Endothelial cell of umbilical vein (primary cell): ENCODE measurements around the gene MELTF. TPM values are rescaled to one million over a fixed set of nuclear protein-coding genes. Genes with fewer than 3 reads are reported as not detected.

ENCODE experiments used
- BruUV-seq: library from RNA; stranded (reverse); fragments of 400-500 nt; replicated peaks from 2 replicates; lab custom pipeline; 2021; lab: Mats Ljungman, UMichigan
- CTCF ChIA-PET: fragments of 300-600, 350-600 bp; sonication (Branson Sonifier 250); formaldehyde crosslinking; loops from one replicate; lab custom pipeline; 2021; ENCODE audit warnings: antibody characterized with exemption, inconsistent platforms; lab: Charles Lee
- POLR2A ChIA-PET: fragments of 300-600, 350-600 bp; sonication (Branson Sonifier 250); formaldehyde crosslinking; loops from one replicate; lab custom pipeline; 2021; ENCODE audit warnings: antibody characterized with exemption, inconsistent platforms; lab: Charles Lee
- DNase-seq: peaks from one replicate; pipeline ENCODE4 v3.0.0-alpha.2; 2011; ENCODE audit warnings: low read depth, low spot score
- FAIRE-seq: peaks from 2 replicates; lab custom pipeline; 2011; peaks lifted over from hg19 to GRCh38; lab: Jason Lieb, UNC
- H2AFZ ChIP-seq: 2 replicates; pipeline ENCODE4 v1.6.0; 2012; ENCODE audit warnings: low read depth, low read length, control low read depth, inconsistent platforms
- H3K27ac ChIP-seq: 2 replicates; pipeline ENCODE4 v1.5.1; 2011; ENCODE audit warnings: low read depth, mild to moderate bottlenecking, control low read depth, low read length, moderate library complexity; ENCODE audit not compliant: insufficient read depth
- H3K27me3 ChIP-seq, 2 experiments: 2 replicates each; pipeline versions ENCODE4 v1.6.0 to v1.6.1; 2011; ENCODE audit warnings: low read length in 2 of 2, mixed read lengths in 1 of 2; ENCODE audit not compliant: control insufficient read depth in 2 of 2, insufficient read depth in 2 of 2
- H3K36me3 ChIP-seq, 2 experiments: 2 replicates in 1 of 2; 3 replicates in 1 of 2; pipeline ENCODE4 v1.5.1; 2011; ENCODE audit warnings: low read length in 2 of 2, mild to moderate bottlenecking in 1 of 2, moderate library complexity in 1 of 2; ENCODE audit not compliant: control insufficient read depth in 2 of 2, insufficient read depth in 2 of 2; ENCODE audit errors: extremely low read depth in 1 of 2
- H3K4me1 ChIP-seq: 3 replicates; pipeline ENCODE4 v1.5.1; 2011; ENCODE audit warnings: mild to moderate bottlenecking, low read length; ENCODE audit not compliant: control insufficient read depth, insufficient read depth; ENCODE audit errors: extremely low read depth
- H3K4me2 ChIP-seq: 2 replicates; pipeline ENCODE4 v1.6.1; 2011; ENCODE audit warnings: low read length, control low read depth, mixed read lengths; ENCODE audit not compliant: insufficient read depth
- H3K4me3 ChIP-seq, 3 experiments: fragments of 200-600 bp in 1 of 3; sonication (generic), shearing (Covaris generic) in 1 of 3; replicated peaks in 1 of 3; 2 replicates each; pipeline ENCODE4 v1.5.1; 2011 to 2016; ENCODE audit warnings: control low read depth in 3 of 3, low read length in 3 of 3, mild to moderate bottlenecking in 2 of 3, inconsistent platforms in 1 of 3, low read depth in 1 of 3, moderate library complexity in 1 of 3; ENCODE audit not compliant: insufficient read depth in 1 of 3
- H3K79me2 ChIP-seq: 2 replicates; pipeline ENCODE4 v1.6.0; 2012; ENCODE audit warnings: low read length, inconsistent platforms; ENCODE audit not compliant: control insufficient read depth, insufficient read depth
- H3K9ac ChIP-seq: replicated peaks from 2 replicates; pipeline ENCODE3; 2011; ENCODE audit warnings: low read length, control low read depth; ENCODE audit not compliant: insufficient read depth; ENCODE audit errors: extremely low read depth
- H3K9me1 ChIP-seq: replicated peaks from 3 replicates; pipeline ENCODE4 v1.6.0; 2011; ENCODE audit warnings: mild to moderate bottlenecking, low read length; ENCODE audit not compliant: control insufficient read depth, insufficient read depth; ENCODE audit errors: extremely low read depth
- H3K9me3 ChIP-seq: replicated peaks from 2 replicates; pipeline ENCODE4 v1.5.1; 2012; ENCODE audit warnings: low read length, inconsistent platforms; ENCODE audit not compliant: control insufficient read depth, insufficient read depth
- H4K20me1 ChIP-seq: replicated peaks from 2 replicates; pipeline ENCODE3; 2011; ENCODE audit warnings: mild to moderate bottlenecking, low read length; ENCODE audit not compliant: control insufficient read depth, insufficient read depth; ENCODE audit errors: extremely low read depth
- CTCF ChIP-seq, 2 donors: IDR thresholded peaks; 1 replicate in 1 of 2; 2 replicates in 1 of 2; pipeline ENCODE4 v1.5.1; 2011; ENCODE audit warnings: low read length in 2 of 2, mild to moderate bottlenecking in 2 of 2, moderate library complexity in 2 of 2, control low read depth in 1 of 2, inconsistent platforms in 1 of 2, low read depth in 1 of 2; ENCODE audit not compliant: insufficient read depth in 1 of 2; ENCODE audit errors: extremely low read depth in 1 of 2
- EZH2 ChIP-seq: IDR thresholded peaks from 2 replicates; pipeline ENCODE4 v1.6.1; 2012; ENCODE audit warnings: borderline replicate concordance, low read depth, mild to moderate bottlenecking, moderate library complexity, low read length, inconsistent platforms; ENCODE audit not compliant: severe bottlenecking
- FOS ChIP-seq: IDR thresholded peaks from 2 replicates; pipeline ENCODE4 v1.6.1; 2011; ENCODE audit warnings: mild to moderate bottlenecking, low read length, moderate library complexity, borderline replicate concordance; ENCODE audit not compliant: insufficient read depth
- GATA2 ChIP-seq: IDR thresholded peaks from 2 replicates; pipeline ENCODE4 v1.7.0; 2011; ENCODE audit warnings: low read depth, mild to moderate bottlenecking, moderate library complexity, mixed read lengths, low read length; ENCODE audit not compliant: insufficient read length, insufficient read depth
- JUN ChIP-seq: IDR thresholded peaks from 2 replicates; pipeline ENCODE4 v1.6.1; 2011; ENCODE audit warnings: borderline replicate concordance, low read depth; ENCODE audit not compliant: insufficient read length, insufficient read depth
- MAX ChIP-seq: IDR thresholded peaks from 2 replicates; pipeline ENCODE4 v1.6.1; 2011; ENCODE audit not compliant: insufficient read depth, insufficient read length
- MYC ChIP-seq: IDR thresholded peaks from one replicate; pipeline ENCODE4 v1.6.1; 2011; ENCODE audit warnings: mild to moderate bottlenecking, low read depth, low read length
- POLR2A ChIP-seq: IDR thresholded peaks from 2 replicates; pipeline ENCODE4 v1.6.1; 2012; ENCODE audit warnings: low read depth, mild to moderate bottlenecking, control low read depth, low read length
- POLR2AphosphoS5 ChIP-seq: IDR thresholded peaks from 2 replicates; pipeline ENCODE4 v1.6.1; 2012; ENCODE audit warnings: low read depth, mild to moderate bottlenecking, control low read depth, low read length, moderate library complexity; ENCODE audit not compliant: insufficient read depth
- dilution Hi-C: fragments of 300-500 bp; cut with MboI; formaldehyde crosslinking; loops from one replicate; pipeline ENCODE4 v1.15.0; 2019; ENCODE audit warnings: low sequenced_read_pairs; ENCODE audit not compliant: extremely low pct_ligation_motif_present
- intact Hi-C: fragments of 100-400 bp; cut with micrococcal nuclease; formaldehyde crosslinking; loops from one replicate; pipeline ENCODE4 v1.10.0; 2022
- polyA plus RNA-seq, 4 experiments: library from polyadenylated mRNA; depleted of rRNA in 3 of 4; stranded (reverse) in 3 of 4; unstranded in 1 of 4; fragments of >200 nt; gene quantifications; 2 replicates each; pipeline versions ENCODE4 v1.2.1 to v1.2.3, GENCODE V29; 2011 to 2012; ENCODE audit warnings: missing spikeins in 1 of 4
- total RNA-seq: library from RNA; stranded (reverse); gene quantifications from 2 replicates; pipeline ENCODE4 v1.2.3, GENCODE V29; 2021

Gene MELTF
- total and polyA plus RNA-seq, 2 donors (not counting 3 experiments of a cell fraction or from before 2014, with no cell fraction given) = 0.59 to 2.3 TPM

GRCh38 chr3:197031315-197032285, 2.0 kb upstream of the MELTF start:
- CTCF ChIA-PET = interaction anchor here (0.8 to 4.9 kb wide), 4 partner anchors 10 to 156 kb away, joined by 3 to 40 read pairs (median 4); no protein-coding TSS in a partner anchor
- Histone ChIP-seq H3K27me3 (peaks cover 1 to 3% of the 10 kb centered on the region in 2 experiments), H3K9me1 (no peaks in the 10 kb centered on the region), H4K20me1 (no peaks in the 10 kb centered on the region), H2AFZ (no peak overlapping the region), H3K9ac (no peak overlapping the region), H3K27ac (peak overlapping the region; percentile 14), H3K79me2 (no peaks in the 10 kb centered on the region), H3K4me2 (no peak overlapping the region), H3K36me3 (no peaks in the 10 kb centered on the region), H3K4me1 (peaks cover 9% of the 10 kb centered on the region), H3K9me3 (no peaks in the 10 kb centered on the region), H3K4me3 (no peak overlapping the region)
- POLR2A ChIA-PET = no interaction called here
- DNase-seq (peak; percentile 93), FAIRE-seq (peak; percentile 98)
- intact Hi-C loops (loop anchor here (1.0 kb wide), 1 partner anchor 29 kb away; no protein-coding TSS in a partner anchor), dilution Hi-C loops (no loop called here)
- no peak for TF ChIP-seq POLR2A
- peak; percentile 98 for TF ChIP-seq FOS
- no peak for TF ChIP-seq EZH2
- no peak for TF ChIP-seq MYC
- TF ChIP-seq POLR2AphosphoS5 = peak; percentile 75
- TF ChIP-seq GATA2 = peak; percentile 86
- TF ChIP-seq CTCF (IDR thresholded peaks at IDR 0.05; ENCODE audit: extremely low read depth in 1 of 2, insufficient read depth in 1 of 2, low read depth in 1 of 2, low read length in 2 of 2) = no peak
- TF ChIP-seq MAX = peak; percentile 83
- peak; percentile 89 for TF ChIP-seq JUN
- BruUV-seq = no TSS peak
